ENCODE measurements around the gene CDADC1.

The CDADC1 gene

GRCh38 chr13:49341517-49341916 is 93.8 kb downstream of the CDADC1 start:
- TF ChIP-seq CTCF (IDR thresholded peaks at IDR 0.05; ENCODE audit: control extremely low read depth, extremely low read depth, low read depth, missing control alignments): no peak
- DNase-seq (ENCODE audit: extremely low spot score): no peak
- CTCF ChIA-PET: no interaction called here
- POLR2A ChIA-PET: no interaction called here

- ChIA-PET CTCF (no interaction called here), POLR2A (no interaction called here)
- TF ChIP-seq CTCF (IDR thresholded peaks at IDR 0.05; ENCODE audit: control extremely low read depth, extremely low read depth, low read depth, missing control alignments): no peak
- no peak for DNase-seq (ENCODE audit: extremely low spot score)
Measured at GRCh38 chr13:49341941-49342340, 94.2 kb downstream of the CDADC1 start.

GRCh38 chr13:49342454-49342853 is 94.7 kb downstream of the CDADC1 start:
- ChIA-PET POLR2A (no interaction called here), CTCF (interaction anchor here (2.5 kb wide), 1 partner anchor 8 kb away, joined by 11 read pairs; no protein-coding TSS in a partner anchor)
- TF ChIP-seq CTCF (IDR thresholded peaks at IDR 0.05; ENCODE audit: control extremely low read depth, extremely low read depth, low read depth, missing control alignments): no peak
- DNase-seq (ENCODE audit: extremely low spot score): no peak

All from GM10248 (cell line).